KMS-11 (cell line): ENCODE data around the gene FXR1.

ENCODE experiments used
- H2AFZ ChIP-seq: fragments of 200-600 bp; sonication (generic); 2 replicates; pipeline ENCODE4 v1.6.1; 2016; ENCODE audit warnings: antibody characterized with exemption, mixed run types, low read depth
- H3K27ac ChIP-seq: fragments of 200-600 bp; sonication (generic); 2 replicates; pipeline ENCODE4 v1.6.1; 2016; ENCODE audit warnings: mild to moderate bottlenecking, mixed run types
- H3K27me3 ChIP-seq: fragments of 200-600 bp; sonication (generic); 2 replicates; pipeline ENCODE4 v1.6.1; 2017; ENCODE audit warnings: mild to moderate bottlenecking, low read depth, mixed run types, moderate library complexity; ENCODE audit not compliant: insufficient read depth
- H3K36me3 ChIP-seq: fragments of 200-600 bp; sonication (generic); 2 replicates; pipeline ENCODE4 v1.6.1; 2017; ENCODE audit warnings: mild to moderate bottlenecking, mixed run types; ENCODE audit not compliant: insufficient read depth
- H3K4me1 ChIP-seq: fragments of 200-600 bp; sonication (generic); 2 replicates; pipeline ENCODE4 v1.6.1; 2016; ENCODE audit warnings: mild to moderate bottlenecking, low read depth, mixed run types; ENCODE audit not compliant: poor library complexity, severe bottlenecking
- H3K4me2 ChIP-seq: fragments of 200-600 bp; sonication (generic); 2 replicates; pipeline ENCODE4 v1.7.0; 2016; ENCODE audit warnings: mild to moderate bottlenecking, mixed run types
- H3K4me3 ChIP-seq: fragments of 200-600 bp; sonication (generic); IDR thresholded peaks from 2 replicates; pipeline ENCODE4 v1.6.1; 2017; ENCODE audit warnings: low read depth, low read length, mixed read lengths; ENCODE audit not compliant: insufficient read depth
- H3K79me2 ChIP-seq: fragments of 200-600 bp; sonication (generic); 2 replicates; pipeline ENCODE4 v1.6.1; 2016; ENCODE audit warnings: low read depth, mixed run types; ENCODE audit not compliant: insufficient read depth
- H3K9ac ChIP-seq: fragments of 200-600 bp; sonication (generic); 2 replicates; pipeline ENCODE4 v1.6.1; 2016; ENCODE audit warnings: mild to moderate bottlenecking, mixed run types
- H4K20me1 ChIP-seq: fragments of 200-600 bp; sonication (generic); 2 replicates; pipeline ENCODE4 v1.6.1; 2016; ENCODE audit warnings: mild to moderate bottlenecking, mixed run types; ENCODE audit not compliant: insufficient read depth
- TF ChIP-seq, protein P1 (sequence below): fragments of 200-600 bp; sonication (generic); conservative IDR thresholded peaks from 2 replicates; pipeline ENCODE4 v1.6.1; 2017; ENCODE audit warnings: low read depth, mild to moderate bottlenecking, antibody characterized with exemption, low read length, moderate library complexity, mixed read lengths

The FXR1 gene

DNA sequence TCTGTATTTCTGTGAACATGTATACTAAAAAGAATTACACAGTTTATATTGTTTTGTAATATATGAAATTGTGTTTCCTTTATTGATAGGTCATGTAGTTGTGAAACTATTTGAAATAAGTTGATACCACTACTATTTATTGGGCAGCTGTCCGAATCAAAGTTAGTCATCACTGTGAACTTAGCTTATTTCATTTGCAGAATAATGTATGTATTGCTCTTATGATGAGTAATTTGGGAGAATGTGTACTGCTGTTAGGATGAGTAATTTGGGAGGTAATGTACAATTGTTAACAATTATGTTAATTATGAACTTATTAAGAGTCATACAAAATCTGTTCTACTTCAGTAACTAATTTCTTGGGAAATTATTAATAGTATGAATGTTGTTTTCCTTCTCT, 22.2 kb downstream of the FXR1 start:
- Histone ChIP-seq H3K36me3 (peaks cover 8% of the 10 kb centered on the region; the same call in 1 of the 2 replicates), H3K79me2 (peaks cover 98% of the 10 kb centered on the region), H3K27ac (no peak overlapping the region), H3K9ac (no peak overlapping the region), H4K20me1 (peaks cover 33% of the 10 kb centered on the region), H3K4me2 (no peak overlapping the region), H3K4me3 (no peak overlapping the region), H3K27me3 (no peaks in the 10 kb centered on the region), H3K4me1 (peaks cover 28% of the 10 kb centered on the region), H2AFZ (no peak overlapping the region)
- TF ChIP-seq, protein P1, sequence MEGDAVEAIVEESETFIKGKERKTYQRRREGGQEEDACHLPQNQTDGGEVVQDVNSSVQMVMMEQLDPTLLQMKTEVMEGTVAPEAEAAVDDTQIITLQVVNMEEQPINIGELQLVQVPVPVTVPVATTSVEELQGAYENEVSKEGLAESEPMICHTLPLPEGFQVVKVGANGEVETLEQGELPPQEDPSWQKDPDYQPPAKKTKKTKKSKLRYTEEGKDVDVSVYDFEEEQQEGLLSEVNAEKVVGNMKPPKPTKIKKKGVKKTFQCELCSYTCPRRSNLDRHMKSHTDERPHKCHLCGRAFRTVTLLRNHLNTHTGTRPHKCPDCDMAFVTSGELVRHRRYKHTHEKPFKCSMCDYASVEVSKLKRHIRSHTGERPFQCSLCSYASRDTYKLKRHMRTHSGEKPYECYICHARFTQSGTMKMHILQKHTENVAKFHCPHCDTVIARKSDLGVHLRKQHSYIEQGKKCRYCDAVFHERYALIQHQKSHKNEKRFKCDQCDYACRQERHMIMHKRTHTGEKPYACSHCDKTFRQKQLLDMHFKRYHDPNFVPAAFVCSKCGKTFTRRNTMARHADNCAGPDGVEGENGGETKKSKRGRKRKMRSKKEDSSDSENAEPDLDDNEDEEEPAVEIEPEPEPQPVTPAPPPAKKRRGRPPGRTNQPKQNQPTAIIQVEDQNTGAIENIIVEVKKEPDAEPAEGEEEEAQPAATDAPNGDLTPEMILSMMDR, result no peak

DNA sequence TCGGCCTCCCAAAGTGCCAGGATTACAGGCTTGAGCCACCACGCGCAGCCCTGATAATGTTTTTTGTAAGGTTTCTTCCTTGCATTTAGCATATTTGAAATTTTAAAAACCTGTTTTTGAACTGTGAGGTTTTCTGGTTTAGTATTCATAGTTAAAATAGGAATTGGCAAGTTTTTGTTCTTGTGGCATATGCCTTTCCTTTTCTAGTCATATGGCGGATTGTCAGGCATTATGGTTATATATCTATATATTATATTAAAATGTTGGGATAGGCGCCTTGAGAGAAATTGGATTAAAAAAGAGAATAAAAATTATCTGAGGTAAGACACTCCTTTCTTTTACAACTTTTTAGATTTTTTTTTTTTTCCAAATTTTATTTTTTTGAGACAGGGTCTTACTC, 28.4 kb downstream of the FXR1 start:
- no peak overlapping the region for H2AFZ ChIP-seq
- H3K27me3 ChIP-seq, result no peaks in the 10 kb centered on the region
- TF ChIP-seq, protein P1, result no peak
- H3K36me3 ChIP-seq, result peaks cover 16% of the 10 kb centered on the region; the same call in 1 of the 2 replicates
- no peak overlapping the region for H3K27ac ChIP-seq
- no peak overlapping the region for H3K9ac ChIP-seq
- H3K4me1 ChIP-seq, result peaks cover 17% of the 10 kb centered on the region
- H4K20me1 ChIP-seq, result peaks cover 5% of the 10 kb centered on the region; the same call in 1 of the 2 replicates
- no peak overlapping the region for H3K4me2 ChIP-seq
- peaks cover 97% of the 10 kb centered on the region for H3K79me2 ChIP-seq
- no peak overlapping the region for H3K4me3 ChIP-seq

DNA sequence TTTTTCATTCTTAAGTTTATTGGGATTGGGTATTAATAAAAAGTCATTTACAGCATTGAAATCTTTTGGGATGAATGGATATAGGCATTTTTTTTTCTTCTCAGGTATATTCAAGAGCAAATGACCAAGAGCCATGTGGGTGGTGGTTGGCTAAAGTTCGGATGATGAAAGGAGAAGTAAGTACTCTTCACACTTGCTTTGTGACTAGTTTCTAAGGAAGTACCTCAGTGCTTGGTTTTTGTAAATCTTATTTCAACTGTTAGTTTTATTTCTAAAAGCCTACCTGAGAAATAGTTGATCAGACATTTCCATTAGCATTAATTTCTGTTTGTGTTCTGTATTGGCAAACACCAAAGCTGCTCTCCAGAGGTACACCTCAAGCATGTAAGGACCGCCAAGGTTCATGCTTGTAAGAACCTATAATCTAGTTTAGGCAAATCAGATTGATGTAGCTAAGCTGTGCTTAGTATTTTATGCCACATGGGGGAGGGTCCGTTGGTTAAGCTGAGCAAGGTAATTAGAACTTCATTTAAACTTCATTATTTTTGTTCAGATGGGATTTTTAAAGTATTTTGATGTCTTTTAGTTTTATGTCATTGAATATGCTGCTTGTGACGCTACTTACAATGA, 35.4 kb downstream of the FXR1 start:
- H3K4me1 ChIP-seq, result peaks cover 7% of the 10 kb centered on the region
- no peak overlapping the region for H3K4me2 ChIP-seq
- H3K36me3 ChIP-seq, result peaks cover 21% of the 10 kb centered on the region; the same call in 1 of the 2 replicates
- H4K20me1 ChIP-seq, result no peaks in the 10 kb centered on the region
- H3K79me2 ChIP-seq, result peaks cover 52% of the 10 kb centered on the region
- no peak overlapping the region for H3K27ac ChIP-seq
- no peak overlapping the region for H3K4me3 ChIP-seq
- no peak overlapping the region for H3K9ac ChIP-seq
- TF ChIP-seq, protein P1, result no peak
- no peaks in the 10 kb centered on the region for H3K27me3 ChIP-seq
- no peak overlapping the region for H2AFZ ChIP-seq

DNA sequence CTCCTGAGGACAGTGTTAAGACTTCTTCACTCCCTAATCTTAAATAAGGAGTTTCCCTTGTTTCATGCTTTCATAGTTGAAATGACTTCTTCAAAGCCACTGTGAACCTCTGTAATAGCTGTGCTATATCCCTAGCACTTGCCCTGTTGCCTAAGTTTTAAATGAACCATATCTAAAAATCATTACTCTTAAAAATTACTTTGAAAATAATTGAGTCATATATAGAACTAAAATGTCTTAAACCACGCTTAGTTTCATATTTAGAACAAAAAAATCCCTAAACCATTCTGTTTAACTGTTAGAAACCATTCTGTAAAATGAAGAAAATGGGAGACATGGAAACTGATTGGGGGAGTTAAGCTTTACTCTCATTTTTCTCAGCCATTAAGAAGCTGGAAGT, 47.2 kb downstream of the FXR1 start:
- Histone ChIP-seq H3K4me3 (no peak overlapping the region), H3K27me3 (no peaks in the 10 kb centered on the region), H3K79me2 (no peaks in the 10 kb centered on the region; the same call in 1 of the 2 replicates), H3K27ac (no peak overlapping the region), H3K36me3 (peaks cover 8% of the 10 kb centered on the region; the same call in 1 of the 2 replicates), H3K9ac (no peak overlapping the region), H4K20me1 (no peaks in the 10 kb centered on the region), H3K4me1 (peaks cover 12% of the 10 kb centered on the region), H3K4me2 (no peak overlapping the region), H2AFZ (no peak overlapping the region)
- TF ChIP-seq, protein P1, result no peak
